ENCODE results near the gene RGS7. TPM values are rescaled to one million over a fixed set of nuclear protein-coding genes. Genes with fewer than 3 reads are reported as not detected.

RGS7 gene
- total RNA-seq, 1 experiment from 2014 or later: 1.5 TPM

GRCh38 chr1:240917976-240918375, 439.0 kb downstream of the RGS7 start:
- no peaks in the 10 kb centered on the region for H4K20me1 ChIP-seq (ENCODE audit: control insufficient read depth, insufficient read depth, insufficient read length)
- H3K14ac ChIP-seq (ENCODE audit: insufficient read depth, low read length): no peak overlapping the region
- no peak overlapping the region for H4K5ac ChIP-seq (ENCODE audit: insufficient read length, low read depth, low read length)
- no peak overlapping the region for H2BK12ac ChIP-seq (ENCODE audit: insufficient read length, low read depth, low read length)
- peaks cover 5 to 11% (median 5%) of the 10 kb centered on the region in 3 experiments; a peak in 2 of 7 replicates for H3K36me3 Mint-ChIP-seq (ENCODE audit: insufficient read depth in 1 of 3, low read depth in 3 of 3)
- WGBS (ENCODE audit: extremely low coverage, insufficient read length, low lambda C conversion rate): no CpG with 5 or more reads among the region's 1 CpG
- H3K23ac ChIP-seq (ENCODE audit: insufficient read length, low read depth, low read length): no peak overlapping the region
- no peaks in the 10 kb centered on the region for H3K4me1 Mint-ChIP-seq
- H3K27me3 Mint-ChIP-seq (ENCODE audit: low read depth): no peaks in the 10 kb centered on the region
- H3K9ac ChIP-seq (ENCODE audit: extremely low read depth, insufficient read length, low read length): no peak overlapping the region
- no peaks in the 10 kb centered on the region for H3K79me2 ChIP-seq (ENCODE audit: insufficient read depth, low read length)
- no peak overlapping the region for H3K4ac ChIP-seq (ENCODE audit: low read depth, low read length)
- no peak overlapping the region for H4K8ac ChIP-seq (replicated peaks; ENCODE audit: insufficient read length, low read depth, low read length)
- no peak overlapping the region for H2BK120ac ChIP-seq (ENCODE audit: low read depth, low read length, poor library complexity, severe bottlenecking)
- H3K9me3 Mint-ChIP-seq: peaks cover 3 to 6% of the 10 kb centered on the region in 2 experiments; a peak in 2 of 5 replicates
- no peak overlapping the region for H2BK5ac ChIP-seq (ENCODE audit: insufficient read length, low read length)
- no peak overlapping the region for H3T11ph ChIP-seq (ENCODE audit: low read length)
- H3K18ac ChIP-seq (ENCODE audit: insufficient read length, low read depth, low read length): no peak overlapping the region
- no peak overlapping the region for H4K91ac ChIP-seq (ENCODE audit: insufficient read length, low read depth, low read length)
- no peak overlapping the region for H3K4me3 Mint-ChIP-seq
- H3K4me1 ChIP-seq (ENCODE audit: insufficient read depth, low read length): no peaks in the 10 kb centered on the region
- no peak for TF ChIP-seq CTCF (conservative IDR thresholded peaks at IDR 0.05)
- no peak overlapping the region for H3K4me2 ChIP-seq (ENCODE audit: insufficient read depth, insufficient read length, low read length)
- H2BK20ac ChIP-seq (ENCODE audit: low read depth, low read length, poor library complexity, severe bottlenecking): no peak overlapping the region
- H2AK5ac ChIP-seq (ENCODE audit: insufficient read length, low read length): no peak overlapping the region
- no peaks in the 10 kb centered on the region for H3K79me1 ChIP-seq (ENCODE audit: insufficient read depth, low read depth, low read length, poor library complexity, severe bottlenecking)
- H3K27ac Mint-ChIP-seq: no peak overlapping the region
- H3K56ac ChIP-seq (ENCODE audit: insufficient read length, low read depth, low read length): no peak overlapping the region
- no peaks in the 10 kb centered on the region for H3K27me3 ChIP-seq (ENCODE audit: insufficient read depth, low read length)
- H2AFZ ChIP-seq (ENCODE audit: low read length): no peak overlapping the region
- no peaks in the 10 kb centered on the region for H3K23me2 ChIP-seq (ENCODE audit: insufficient read length, low read depth, low read length, poor library complexity, severe bottlenecking)
- H3K9me3 ChIP-seq (ENCODE audit: control insufficient read depth, low read depth, low read length): no peaks in the 10 kb centered on the region
- H3K27ac ChIP-seq (ENCODE audit: insufficient read length, low read depth, low read length): no peak overlapping the region
- no peak for DNase-seq
- no peak overlapping the region for H2BK15ac ChIP-seq (ENCODE audit: low read depth, low read length)
